Esophagus (tissue), 2 donors: ENCODE measurements around the gene GREB1. TPM values are rescaled to one million over a fixed set of nuclear protein-coding genes. Genes with fewer than 3 reads are reported as not detected.

Experiments
- H3K27ac ChIP-seq, 2 donors: one replicate each; pipeline ENCODE4 v1.5.1; 2013; ENCODE audit warnings: low read depth in 2 of 2, mild to moderate bottlenecking in 2 of 2, inconsistent platforms in 1 of 2, low read length in 1 of 2, moderate library complexity in 1 of 2
- H3K27me3 ChIP-seq, 2 donors: one replicate each; pipeline ENCODE4 v1.6.1; 2013; ENCODE audit warnings: low read length in 2 of 2, control low read depth in 1 of 2, mild to moderate bottlenecking in 1 of 2; ENCODE audit not compliant: insufficient read depth in 2 of 2, control insufficient read depth in 1 of 2
- H3K36me3 ChIP-seq, 2 donors: one replicate each; pipeline ENCODE4 v1.6.1; 2013; ENCODE audit warnings: low read length in 1 of 2; ENCODE audit not compliant: control insufficient read depth in 2 of 2, insufficient read depth in 2 of 2
- H3K4me1 ChIP-seq, 2 donors: one replicate each; pipeline ENCODE4 v1.6.1; 2013; ENCODE audit warnings: low read length in 1 of 2; ENCODE audit not compliant: control insufficient read depth in 2 of 2, insufficient read depth in 2 of 2
- H3K4me3 ChIP-seq, 2 donors: one replicate each; pipeline ENCODE4 v1.5.1; 2013; ENCODE audit warnings: low read length in 2 of 2, mild to moderate bottlenecking in 2 of 2, low read depth in 1 of 2, moderate library complexity in 1 of 2
- H3K9me3 ChIP-seq, 2 donors: one replicate each; pipeline ENCODE4 v1.6.1; 2013; ENCODE audit warnings: mild to moderate bottlenecking in 2 of 2, low read depth in 1 of 2, low read length in 1 of 2, moderate library complexity in 1 of 2; ENCODE audit not compliant: control insufficient read depth in 2 of 2, insufficient read depth in 1 of 2
- WGBS, 2 donors: extraction: QIAGEN DNeasy Blood & Tissue Kit; methylation state at CpG; one replicate each; pipeline ENCODE4 v1.1.7; 2013; 5-methylcytosine and 5-hydroxymethylcytosine counted together
- polyA plus RNA-seq, 2 donors: library from polyadenylated mRNA; stranded (reverse); fragments of 200-250 nt; gene quantifications; one replicate each; pipeline ENCODE4 v1.2.3, GENCODE V29; 2013
- donor health status: healthy with polysubstance abuse.
- donor health status: Bipolar disorder and iron deficiency.

The GREB1 gene
- polyA plus RNA-seq, 2 donors, result 0.15 to 0.16 TPM

DNA sequence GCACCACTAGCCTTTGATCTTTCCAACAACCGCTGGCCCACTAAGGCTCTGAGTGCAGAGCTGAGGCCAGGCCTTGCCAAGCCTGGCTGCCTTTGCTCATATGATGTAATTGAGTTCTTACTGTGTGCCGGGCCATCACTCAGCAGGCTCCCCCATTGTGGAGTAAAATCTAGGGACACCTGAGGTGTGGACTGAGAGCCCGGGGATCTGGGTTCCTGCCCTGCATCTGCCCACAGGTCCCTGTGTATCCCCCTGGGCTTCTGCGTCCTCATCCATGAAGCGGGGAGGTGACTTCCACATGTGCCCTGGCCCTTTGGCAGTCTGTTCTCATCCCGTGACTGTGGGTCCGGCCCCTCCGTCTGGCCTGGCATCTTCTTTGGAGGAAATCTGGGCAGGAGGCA, 33.8 kb downstream of the GREB1 start:
- 93 to 94% methylated on average over 8 of the region's 8 CpGs for WGBS, 2 donors
- Histone ChIP-seq H3K4me3 (no peak overlapping the region), H3K27ac (no peak overlapping the region), H3K4me1 (no peaks in the 10 kb centered on the region), H3K36me3 (no peaks in the 10 kb centered on the region), H3K9me3 (no peaks in the 10 kb centered on the region), H3K27me3 (no peaks in the 10 kb centered on the region)

DNA sequence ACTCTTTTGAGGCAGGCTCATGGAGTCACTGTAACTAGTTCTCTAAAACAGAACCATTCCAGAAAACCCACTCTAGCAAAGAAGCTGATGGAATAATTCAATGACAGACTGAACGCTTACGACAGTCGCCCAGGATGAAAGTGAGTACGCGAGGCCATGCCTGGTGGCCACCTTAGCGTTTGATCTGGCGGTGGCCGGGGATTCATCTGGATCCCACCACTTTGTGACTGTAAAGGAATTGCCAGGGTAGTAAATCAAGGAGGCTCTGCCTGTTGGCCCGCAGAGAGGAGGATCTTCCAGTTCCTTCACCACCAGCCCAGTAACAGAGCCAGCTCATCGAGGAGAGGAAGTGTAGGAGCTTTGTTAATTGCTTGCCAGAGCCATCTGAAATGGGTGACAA, 34.6 kb downstream of the GREB1 start:
- Histone ChIP-seq H3K4me3 (no peak overlapping the region), H3K36me3 (no peaks in the 10 kb centered on the region), H3K27me3 (no peaks in the 10 kb centered on the region), H3K27ac (no peak overlapping the region), H3K9me3 (no peaks in the 10 kb centered on the region), H3K4me1 (no peaks in the 10 kb centered on the region)
- 89 to 92% methylated on average over 10 of the region's 10 CpGs for WGBS, 2 donors

DNA sequence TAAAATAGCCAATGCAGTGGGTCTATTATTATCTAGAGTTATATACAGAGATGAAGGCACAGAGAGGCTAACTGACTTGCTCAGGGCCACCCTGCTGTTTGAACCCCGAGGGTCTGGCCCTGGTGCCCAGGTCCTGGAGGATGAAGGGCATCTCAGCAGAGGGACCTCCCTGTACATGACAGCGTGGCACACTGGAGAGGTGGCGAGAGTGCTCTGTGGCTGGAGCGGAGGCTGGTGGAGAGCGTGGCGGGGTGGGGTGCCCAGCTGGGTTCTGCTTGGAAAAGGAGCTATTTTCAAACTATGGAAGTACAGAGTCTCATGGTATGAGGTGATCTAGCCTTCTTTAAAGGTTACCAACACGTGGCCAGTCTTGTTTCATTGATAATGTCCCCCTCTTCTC, 35.8 kb downstream of the GREB1 start:
- no peak overlapping the region for H3K4me3 ChIP-seq
- H3K27me3 ChIP-seq, result no peaks in the 10 kb centered on the region
- H3K27ac ChIP-seq, result no peak overlapping the region
- no peaks in the 10 kb centered on the region for H3K4me1 ChIP-seq
- H3K36me3 ChIP-seq, result no peaks in the 10 kb centered on the region
- H3K9me3 ChIP-seq, result no peaks in the 10 kb centered on the region
- WGBS, 2 donors, result 94% methylated on average over 7 of the region's 7 CpGs

DNA sequence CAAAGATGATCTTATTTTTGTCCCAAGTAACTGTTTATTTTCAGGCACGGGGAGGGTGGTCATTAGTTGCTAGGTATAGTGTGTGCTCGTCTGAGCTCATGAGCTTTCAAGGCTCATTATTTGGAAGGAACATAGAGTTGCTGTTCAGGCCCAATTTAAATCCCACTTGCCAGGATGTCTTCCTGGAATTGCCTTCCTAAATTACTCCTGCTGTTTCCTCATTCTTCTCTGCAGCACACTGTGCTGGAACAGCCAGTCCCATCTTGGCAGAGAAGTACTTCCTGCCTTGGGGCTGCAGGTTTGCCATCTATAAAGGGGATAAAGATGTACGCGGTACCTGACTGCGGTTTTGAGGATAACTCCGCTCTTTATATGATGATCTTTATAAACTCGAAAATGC, 37.3 kb downstream of the GREB1 start:
- no peak overlapping the region for H3K4me3 ChIP-seq
- WGBS, 2 donors, result 68 to 76% methylated on average over 7 of the region's 7 CpGs
- H3K27ac ChIP-seq, result no peak overlapping the region

DNA sequence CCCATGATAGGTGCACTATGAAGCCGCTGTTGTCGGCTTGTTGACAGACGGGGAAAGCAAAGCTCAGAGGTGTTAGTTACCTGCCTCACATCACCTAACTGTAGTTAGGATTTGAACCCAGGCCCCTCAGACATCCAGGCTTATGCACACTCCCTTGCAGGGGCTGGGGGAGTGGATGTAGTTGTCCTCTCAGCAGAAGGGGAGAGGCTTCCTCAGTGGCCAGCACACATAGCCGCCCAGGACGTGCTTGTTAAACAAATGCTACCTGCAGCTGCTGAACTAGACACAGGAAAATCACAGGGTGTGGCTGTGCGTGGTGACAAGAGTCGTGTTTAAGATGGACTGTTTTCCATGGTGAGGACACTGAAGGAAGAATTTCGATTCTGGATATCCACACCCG, 39.2 kb downstream of the GREB1 start:
- Histone ChIP-seq H3K4me1 (no peaks in the 10 kb centered on the region), H3K9me3 (no peaks in the 10 kb centered on the region), H3K4me3 (no peak overlapping the region), H3K36me3 (no peaks in the 10 kb centered on the region), H3K27ac (no peak overlapping the region), H3K27me3 (no peaks in the 10 kb centered on the region)
- WGBS, 2 donors, result 83 to 87% methylated on average over 9 of the region's 9 CpGs

More for the DNA sequence above, 37.3 kb downstream of the GREB1 start:
- no peaks in the 10 kb centered on the region for H3K36me3 ChIP-seq
- H3K4me1 ChIP-seq, result no peaks in the 10 kb centered on the region
- H3K9me3 ChIP-seq, result no peaks in the 10 kb centered on the region
- no peaks in the 10 kb centered on the region for H3K27me3 ChIP-seq

DNA sequence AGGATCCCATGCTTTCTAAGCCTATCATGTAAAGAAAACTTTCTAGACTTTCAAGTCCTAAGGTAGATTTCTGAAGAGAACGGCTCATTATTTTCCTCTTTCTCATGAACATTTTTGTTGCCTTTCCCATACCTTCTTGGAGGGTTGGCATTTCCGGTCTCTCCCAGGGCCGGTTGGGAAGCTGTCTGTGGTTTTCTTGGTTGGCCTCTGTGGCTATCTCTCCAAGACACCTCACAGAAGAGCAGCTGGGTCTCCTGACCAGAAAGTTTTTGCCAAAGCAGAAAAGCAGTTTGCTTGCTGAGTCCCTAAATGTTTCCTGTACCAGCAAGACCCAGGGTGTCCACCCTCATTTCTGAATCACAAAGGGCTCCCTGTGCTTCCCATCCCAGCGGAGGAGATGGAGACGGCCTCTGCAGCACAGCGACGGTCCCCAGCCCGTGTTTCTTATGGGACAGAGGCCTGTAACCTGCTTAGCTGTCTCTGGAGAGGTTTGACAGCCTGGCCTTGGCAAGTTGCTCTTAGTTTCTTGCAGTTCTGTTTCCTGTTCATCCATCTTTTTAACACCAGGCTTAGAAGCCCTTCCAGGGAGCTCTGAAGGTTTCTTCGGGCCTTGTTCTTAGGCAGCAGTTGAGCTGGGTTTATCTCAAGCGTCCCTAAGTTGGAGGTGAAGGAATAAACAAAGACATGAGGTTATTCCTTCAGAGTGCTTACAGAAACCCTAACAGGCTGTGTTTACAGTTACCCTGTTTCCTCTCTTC, 39.8 kb downstream of the GREB1 start:
- H3K36me3 ChIP-seq, result no peaks in the 10 kb centered on the region
- WGBS, 2 donors, result 82 to 83% methylated on average over 10 of the region's 10 CpGs
- no peaks in the 10 kb centered on the region for H3K27me3 ChIP-seq
- H3K27ac ChIP-seq, result no peak overlapping the region
- no peaks in the 10 kb centered on the region for H3K9me3 ChIP-seq
- H3K4me1 ChIP-seq, result no peaks in the 10 kb centered on the region
- no peak overlapping the region for H3K4me3 ChIP-seq

DNA sequence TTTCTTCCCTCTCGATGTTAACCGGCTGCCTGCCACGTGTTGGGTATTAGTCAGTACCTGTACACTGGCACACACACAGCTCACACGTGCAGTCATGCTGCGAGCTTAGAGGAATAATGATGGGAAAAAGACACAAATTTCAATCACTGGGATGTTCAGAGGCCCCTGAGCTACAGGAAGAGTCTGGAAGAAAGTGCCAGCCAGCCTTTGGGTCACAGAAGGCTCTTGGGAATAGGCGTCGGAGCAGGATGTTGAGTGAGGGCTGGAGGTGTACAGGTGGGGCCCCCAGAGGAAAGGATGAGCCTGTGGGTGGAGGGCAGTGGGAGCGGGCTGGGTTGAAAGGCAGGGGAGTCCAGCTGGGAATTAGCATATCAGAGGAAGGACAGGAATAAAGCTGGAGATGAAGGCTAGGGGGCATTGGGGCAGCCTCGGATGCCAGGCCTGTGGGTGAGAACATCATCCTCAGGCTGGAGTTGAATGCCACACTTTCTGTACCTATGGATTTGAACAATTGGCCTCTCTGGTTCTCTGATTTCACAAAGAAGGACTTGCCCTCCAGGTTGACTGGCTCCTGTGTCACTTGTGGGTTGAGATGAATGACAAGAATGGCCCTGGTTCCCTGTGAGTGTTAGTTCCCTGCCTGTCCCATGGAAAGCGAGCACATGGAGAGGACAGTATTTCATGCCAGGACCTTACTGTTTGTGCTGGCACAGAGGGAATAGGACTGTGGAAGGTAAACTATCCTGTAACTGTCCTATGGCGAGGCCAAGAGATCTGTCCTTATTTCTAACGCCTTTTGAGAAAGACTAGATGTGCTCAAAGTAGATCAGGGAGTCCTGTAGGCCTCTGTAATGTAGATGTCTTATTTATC, 40.6 kb downstream of the GREB1 start:
- Histone ChIP-seq H3K4me1 (no peaks in the 10 kb centered on the region), H3K4me3 (no peak overlapping the region), H3K27ac (no peak overlapping the region), H3K36me3 (no peaks in the 10 kb centered on the region), H3K27me3 (no peaks in the 10 kb centered on the region), H3K9me3 (no peaks in the 10 kb centered on the region)
- 71 to 79% methylated on average over 12 of the region's 12 CpGs for WGBS, 2 donors

DNA sequence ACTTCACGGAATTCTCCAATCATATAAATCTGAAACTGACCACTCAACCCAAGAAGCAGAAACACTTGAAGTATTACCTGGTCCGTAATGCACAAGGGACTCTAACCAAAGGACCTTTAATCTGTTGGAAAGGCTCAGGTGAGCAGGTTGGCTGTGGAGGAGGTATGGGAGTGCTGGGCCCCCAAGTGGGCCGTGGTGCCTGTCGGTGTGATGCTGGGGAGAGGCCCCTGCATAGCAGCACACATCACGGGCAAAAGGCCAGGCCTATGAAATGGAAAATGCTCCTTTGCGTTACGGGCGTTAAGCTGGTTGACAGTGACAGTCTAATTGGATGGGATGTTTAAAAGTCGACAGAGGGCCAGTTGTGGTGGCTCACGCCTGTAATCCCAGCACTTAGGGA, 42.6 kb downstream of the GREB1 start:
- 95% methylated on average over 10 of the region's 10 CpGs for WGBS, 2 donors
- H3K4me1 ChIP-seq, result no peaks in the 10 kb centered on the region
- H3K27ac ChIP-seq, result no peak overlapping the region

DNA sequence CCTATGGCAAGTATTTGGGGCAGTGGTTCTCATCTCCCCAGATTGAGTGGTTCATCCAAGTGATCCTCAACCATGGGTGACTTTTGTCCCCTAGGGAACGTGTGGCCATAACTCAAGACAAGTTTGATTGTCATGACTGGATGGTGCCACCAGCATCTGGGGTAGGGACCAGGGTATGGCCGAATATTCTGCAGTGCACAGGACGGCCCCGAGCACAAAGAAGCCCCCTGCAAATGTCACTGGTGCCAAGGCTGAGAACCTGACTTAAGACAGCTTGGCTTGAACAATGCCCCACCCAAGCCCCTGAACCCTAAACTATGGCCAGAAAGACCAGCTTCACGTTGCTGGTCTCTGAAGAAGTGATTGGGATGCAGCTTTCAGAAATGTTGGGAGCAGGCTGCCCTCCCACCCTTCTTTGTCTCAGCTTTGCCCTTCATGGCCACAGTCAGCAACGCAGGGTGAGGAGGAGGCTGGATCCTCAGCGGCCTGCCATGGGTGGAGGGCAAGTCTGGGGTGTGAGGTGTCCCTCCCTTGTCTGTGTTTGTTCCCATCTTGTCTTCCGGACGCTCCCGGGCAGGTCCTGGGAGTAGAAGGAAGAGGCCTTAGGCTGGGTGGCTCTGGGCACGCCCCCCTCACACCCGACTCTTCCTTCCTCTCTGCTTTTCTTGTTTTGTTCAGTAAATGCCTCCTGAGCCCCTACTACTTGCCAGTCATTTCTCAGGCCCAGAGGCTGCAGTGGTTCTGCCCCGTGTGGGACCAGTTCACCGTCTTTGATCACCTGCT, 43.4 kb downstream of the GREB1 start:
- Histone ChIP-seq H3K4me3 (no peak overlapping the region), H3K4me1 (no peaks in the 10 kb centered on the region), H3K27me3 (no peaks in the 10 kb centered on the region), H3K27ac (no peak overlapping the region), H3K36me3 (no peaks in the 10 kb centered on the region), H3K9me3 (no peaks in the 10 kb centered on the region)
- 78 to 85% methylated on average over 14 of the region's 14 CpGs for WGBS, 2 donors

More for the DNA sequence above, 42.6 kb downstream of the GREB1 start:
- H3K27me3 ChIP-seq, result no peaks in the 10 kb centered on the region
- no peak overlapping the region for H3K4me3 ChIP-seq
- H3K36me3 ChIP-seq, result no peaks in the 10 kb centered on the region
- H3K9me3 ChIP-seq, result no peaks in the 10 kb centered on the region
